ENCODE results near the gene SYTL3. TPM values are rescaled to one million over a fixed set of nuclear protein-coding genes. Genes with fewer than 3 reads are reported as not detected.

SYTL3 gene
- total and polyA plus RNA-seq, 9 of the 15 experiments (the other 6 are each of a cell fraction or from before 2014, with no cell fraction given): 0.04 to 0.46 (median 0.17) TPM; not detected in 1

DNA sequence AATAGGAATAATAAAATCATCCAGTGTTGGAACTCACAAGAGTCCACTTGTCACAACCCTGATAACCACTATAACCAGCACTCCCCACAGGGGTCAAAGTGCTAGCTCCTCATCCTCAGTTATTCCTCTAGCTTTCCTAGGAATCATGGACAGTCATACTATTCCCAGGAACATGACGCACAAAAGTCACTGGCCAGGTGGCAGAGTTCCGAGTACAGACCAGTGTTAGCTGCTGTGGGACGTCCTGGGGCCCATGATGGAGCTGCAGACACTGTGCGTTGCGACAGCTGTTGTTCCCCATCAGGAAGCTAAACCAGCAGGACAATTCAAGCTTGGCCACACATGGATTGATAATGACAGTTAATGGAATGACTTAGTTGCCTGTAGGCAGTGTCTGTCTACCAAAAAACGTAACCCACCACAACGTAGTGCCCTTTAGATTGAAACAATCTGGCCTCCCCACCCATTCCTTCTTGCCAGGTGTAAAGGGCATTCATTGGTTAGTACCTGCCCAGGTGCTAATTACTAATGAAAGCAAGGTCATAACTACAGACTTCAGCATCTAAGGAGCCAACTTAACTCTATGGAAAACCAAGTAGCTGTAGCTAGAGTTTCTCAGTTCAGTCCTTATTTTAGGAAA, 151.9 kb downstream of the SYTL3 start:
- no peak overlapping the region for H3K27ac ChIP-seq (ENCODE audit: extremely low read depth, low read depth, low read length)
- peaks cover 96% of the 10 kb centered on the region for H3K79me2 ChIP-seq (ENCODE audit: control insufficient read depth, insufficient read depth, low read length)
- intact Hi-C loops (cut with micrococcal nuclease) (loop anchor here (10.0 kb wide), 1 partner anchor 303 kb away; no protein-coding TSS in a partner anchor), in situ Hi-C loops (cut with MboI) (no loop called here)
- no TSS peak for BruUV-seq (replicated peaks)
- DNase-seq (ENCODE audit: extremely low read depth in 1 of 4, low spot score in 3 of 4) (no peak), FAIRE-seq (peak; percentile 56), ATAC-seq (peak; percentile 15; the same call in 1 of the 3 replicates)
- CTCF ChIA-PET (ENCODE audit: low intra/inter-chr PET ratio): no interaction called here
- no peak overlapping the region for H3K4me2 ChIP-seq (ENCODE audit: insufficient read depth, low read length)
- H3K9me1 ChIP-seq (ENCODE audit: control insufficient read depth, insufficient read depth, low read length): peaks cover 3% of the 10 kb centered on the region
- H4K20me1 ChIP-seq (replicated peaks; ENCODE audit: control insufficient read depth, insufficient read depth, low read length): peaks cover 17% of the 10 kb centered on the region; the same call in 1 of the 2 replicates
- POLR2A ChIA-PET: interaction anchor here (0.6 to 1.6 kb wide), 5 partner anchors 9 to 419 kb away, joined by 3 to 5 read pairs (median 4); no protein-coding TSS in a partner anchor
- WGBS (ENCODE audit: insufficient coverage, low coverage, missing lambda C conversion rate): 83% methylated on average over 7 of the region's 7 CpGs
- H3K9me3 ChIP-seq (replicated peaks; ENCODE audit: control insufficient read depth, insufficient read depth, low read depth, low read length): no peaks in the 10 kb centered on the region
- H3K9ac ChIP-seq (ENCODE audit: insufficient read depth in 1 of 2, low read depth in 2 of 2, low read length in 2 of 2): no peak overlapping the region
- no peaks in the 10 kb centered on the region for H3K27me3 ChIP-seq (ENCODE audit: control insufficient read depth in 2 of 2, insufficient read depth in 2 of 2, low read length in 2 of 2)
- TF ChIP-seq ZNF232 (CRISPR knock-in tag; IDR thresholded peaks at IDR 0.05): no peak
- no peak for TF ChIP-seq ELF2 (CRISPR knock-in tag; IDR thresholded peaks at IDR 0.05)
- H2AFZ ChIP-seq (ENCODE audit: low read depth, low read length): no peak overlapping the region
- peaks cover 11 to 16% of the 10 kb centered on the region in 2 experiments; a peak in 4 of 5 replicates for H3K4me1 ChIP-seq (replicated peaks in 1 of 2; ENCODE audit: control insufficient read depth in 2 of 2, insufficient read depth in 2 of 2, low read length in 2 of 2)
- H3K4me3 ChIP-seq: no peak overlapping the region
- H3K36me3 ChIP-seq (ENCODE audit: control insufficient read depth, insufficient read depth, low read length): peaks cover 29% of the 10 kb centered on the region; the same call in 2 of the 3 replicates

- Histone ChIP-seq H2AFZ (ENCODE audit: low read depth, low read length) (no peak overlapping the region), H3K4me3 (no peak overlapping the region), H3K27ac (ENCODE audit: extremely low read depth, low read depth, low read length) (peak overlapping the region; percentile 7; the same call in 1 of the 3 replicates), H3K36me3 (ENCODE audit: control insufficient read depth, insufficient read depth, low read length) (peaks cover 39% of the 10 kb centered on the region), H4K20me1 (replicated peaks; ENCODE audit: control insufficient read depth, insufficient read depth, low read length) (peaks cover 31% of the 10 kb centered on the region), H3K27me3 (ENCODE audit: control insufficient read depth in 2 of 2, insufficient read depth in 2 of 2, low read length in 2 of 2) (no peaks in the 10 kb centered on the region), H3K79me2 (ENCODE audit: control insufficient read depth, insufficient read depth, low read length) (peaks cover 96% of the 10 kb centered on the region), H3K4me2 (ENCODE audit: insufficient read depth, low read length) (no peak overlapping the region), H3K9me1 (ENCODE audit: control insufficient read depth, insufficient read depth, low read length) (peaks cover 7% of the 10 kb centered on the region), H3K4me1 (replicated peaks in 1 of 2; ENCODE audit: control insufficient read depth in 2 of 2, insufficient read depth in 2 of 2, low read length in 2 of 2) (peaks cover 11 to 25% of the 10 kb centered on the region in 2 experiments; a peak in 4 of 5 replicates), H3K9me3 (replicated peaks; ENCODE audit: control insufficient read depth, insufficient read depth, low read depth, low read length) (no peaks in the 10 kb centered on the region), H3K9ac (ENCODE audit: insufficient read depth in 1 of 2, low read depth in 2 of 2, low read length in 2 of 2) (peak overlapping the region in 1 of 2 experiments; percentile 11; a peak in 1 of 4 replicates)
- TF ChIP-seq RAD21 (CRISPR knock-in tag; conservative IDR thresholded peaks at IDR 0.05 in 1 of 2, IDR thresholded peaks at IDR 0.05 in 1 of 2) (0 out of 4 replicates have a peak, but pooled peaks of 1 of the 2 experiments have one; percentile 9), GABPA (tag; conservative IDR thresholded peaks at IDR 0.05; ENCODE audit: low read depth) (peak; percentile 50; the same call in 1 of the 2 replicates), CC2D1A (IDR thresholded peaks at IDR 0.05) (no peak), MAZ (CRISPR knock-in tag; conservative IDR thresholded peaks at IDR 0.05 in 1 of 2, IDR thresholded peaks at IDR 0.05 in 1 of 2) (0 out of 4 replicates have a peak, but pooled peaks of 1 of the 2 experiments have one; percentile 25)
- in situ Hi-C loops (cut with MboI) (no loop called here), intact Hi-C loops (cut with micrococcal nuclease) (loop anchor here (10.0 kb wide), 1 partner anchor 301 kb away; no protein-coding TSS in a partner anchor)
- ATAC-seq (peak; percentile 31; the same call in 2 of the 3 replicates), DNase-seq (ENCODE audit: extremely low read depth in 1 of 4, low spot score in 3 of 4) (no peak), FAIRE-seq (peak; percentile 11)
- 67% methylated on average over 5 of the region's 5 CpGs for WGBS (ENCODE audit: insufficient coverage, low coverage, missing lambda C conversion rate)
- ChIA-PET CTCF (ENCODE audit: low intra/inter-chr PET ratio) (no interaction called here), POLR2A (interaction anchor here (1.1 to 1.2 kb wide), 2 partner anchors 11 to 40 kb away, joined by 3 to 4 read pairs; no protein-coding TSS in a partner anchor)
- BruUV-seq (replicated peaks): no TSS peak
Observed at GRCh38 chr6:158803733-158804143, 153.9 kb downstream of the SYTL3 start.

All from K562 (cell line).